Measurements from ENCODE around the gene TTC17. TPM values are rescaled to one million over a fixed set of nuclear protein-coding genes. Genes with fewer than 3 reads are reported as not detected.
"Not testable (repeated sequence)": the region's sequence is repeated elsewhere in the genome, so short reads cannot be mapped to it uniquely, and the experiment has no call there.

TTC17 gene
- total RNA-seq, 1 experiment from 2014 or later: 42.1 TPM

- Histone ChIP-seq H3K4me1 (ENCODE audit: insufficient read depth, low read length) (no peaks in the 10 kb centered on the region), H3K9me3 (ENCODE audit: low read length) (no peaks in the 10 kb centered on the region), H4K20me1 (ENCODE audit: low read length) (no peaks in the 10 kb centered on the region), H3K4me2 (ENCODE audit: low read length) (no peak overlapping the region), H3K27me3 (ENCODE audit: low read length) (no peaks in the 10 kb centered on the region), H3K4me3 (ENCODE audit: low read length) (no peak overlapping the region), H2AFZ (ENCODE audit: low read length) (no peak overlapping the region), H3F3A (ENCODE audit: low read length, unreplicated experiment) (no peaks in the 10 kb centered on the region), H3K9me2 (replicated peaks; ENCODE audit: low read length) (no peaks in the 10 kb centered on the region), H3K9ac (ENCODE audit: low read length) (no peak overlapping the region), H3K27ac (ENCODE audit: low read length) (no peak overlapping the region), H3K36me3 (ENCODE audit: low read depth, low read length) (peaks cover 65% of the 10 kb centered on the region), H3K79me2 (ENCODE audit: low read length) (no peaks in the 10 kb centered on the region)
- no peak for DNase-seq
- POLR2A ChIA-PET (ENCODE audit: unreplicated experiment): no interaction called here
- CTCF ChIA-PET: no interaction called here
- no TSS peak for BruUV-seq (replicated peaks)
- intact Hi-C loops (cut with micrococcal nuclease): no loop called here
- TF ChIP-seq, protein P1, sequence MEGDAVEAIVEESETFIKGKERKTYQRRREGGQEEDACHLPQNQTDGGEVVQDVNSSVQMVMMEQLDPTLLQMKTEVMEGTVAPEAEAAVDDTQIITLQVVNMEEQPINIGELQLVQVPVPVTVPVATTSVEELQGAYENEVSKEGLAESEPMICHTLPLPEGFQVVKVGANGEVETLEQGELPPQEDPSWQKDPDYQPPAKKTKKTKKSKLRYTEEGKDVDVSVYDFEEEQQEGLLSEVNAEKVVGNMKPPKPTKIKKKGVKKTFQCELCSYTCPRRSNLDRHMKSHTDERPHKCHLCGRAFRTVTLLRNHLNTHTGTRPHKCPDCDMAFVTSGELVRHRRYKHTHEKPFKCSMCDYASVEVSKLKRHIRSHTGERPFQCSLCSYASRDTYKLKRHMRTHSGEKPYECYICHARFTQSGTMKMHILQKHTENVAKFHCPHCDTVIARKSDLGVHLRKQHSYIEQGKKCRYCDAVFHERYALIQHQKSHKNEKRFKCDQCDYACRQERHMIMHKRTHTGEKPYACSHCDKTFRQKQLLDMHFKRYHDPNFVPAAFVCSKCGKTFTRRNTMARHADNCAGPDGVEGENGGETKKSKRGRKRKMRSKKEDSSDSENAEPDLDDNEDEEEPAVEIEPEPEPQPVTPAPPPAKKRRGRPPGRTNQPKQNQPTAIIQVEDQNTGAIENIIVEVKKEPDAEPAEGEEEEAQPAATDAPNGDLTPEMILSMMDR (conservative IDR thresholded peaks at IDR 0.05; ENCODE audit: low read depth, low read length): no peak
- ATAC-seq: no peak
These were observed 42.5 kb downstream of the TTC17 start for GRCh38 chr11:43401252-43401651.

- DNase-seq; H3F3A ChIP-seq (ENCODE audit: low read length, unreplicated experiment); H4K20me1 ChIP-seq (ENCODE audit: low read length); H3K27me3 ChIP-seq (ENCODE audit: low read length); H3K4me1 ChIP-seq (ENCODE audit: insufficient read depth, low read length); BruUV-seq (replicated peaks); H3K9me2 ChIP-seq (replicated peaks; ENCODE audit: low read length); H3K4me2 ChIP-seq (ENCODE audit: low read length); H3K79me2 ChIP-seq (ENCODE audit: low read length); POLR2A ChIA-PET (ENCODE audit: unreplicated experiment); H3K9ac ChIP-seq (ENCODE audit: low read length); H3K27ac ChIP-seq (ENCODE audit: low read length); intact Hi-C loops (cut with micrococcal nuclease); H2AFZ ChIP-seq (ENCODE audit: low read length); H3K4me3 ChIP-seq (ENCODE audit: low read length); H3K9me3 ChIP-seq (ENCODE audit: low read length); ATAC-seq; CTCF ChIA-PET: not testable (repeated sequence)
- peaks cover 61% of the 10 kb centered on the region for H3K36me3 ChIP-seq (ENCODE audit: low read depth, low read length)
These were observed 43.1 kb downstream of the TTC17 start for GRCh38 chr11:43401811-43402210.

- Histone ChIP-seq H3F3A (ENCODE audit: low read length, unreplicated experiment) (no peaks in the 10 kb centered on the region), H3K36me3 (ENCODE audit: low read depth, low read length) (peaks cover 59% of the 10 kb centered on the region), H3K27ac (ENCODE audit: low read length) (no peak overlapping the region), H3K9me2 (replicated peaks; ENCODE audit: low read length) (no peaks in the 10 kb centered on the region), H4K20me1 (ENCODE audit: low read length) (no peaks in the 10 kb centered on the region), H2AFZ (ENCODE audit: low read length) (no peak overlapping the region), H3K79me2 (ENCODE audit: low read length) (no peaks in the 10 kb centered on the region), H3K9ac (ENCODE audit: low read length) (no peak overlapping the region), H3K9me3 (ENCODE audit: low read length) (no peaks in the 10 kb centered on the region), H3K4me1 (ENCODE audit: insufficient read depth, low read length) (no peaks in the 10 kb centered on the region), H3K4me3 (ENCODE audit: low read length) (no peak overlapping the region), H3K27me3 (ENCODE audit: low read length) (no peaks in the 10 kb centered on the region), H3K4me2 (ENCODE audit: low read length) (no peak overlapping the region)
- POLR2A ChIA-PET (ENCODE audit: unreplicated experiment): no interaction called here
- no TSS peak for BruUV-seq (replicated peaks)
- intact Hi-C loops (cut with micrococcal nuclease): no loop called here
- CTCF ChIA-PET: no interaction called here
- ATAC-seq: no peak
- no peak for DNase-seq
- TF ChIP-seq EZH2phosphoT487 (IDR thresholded peaks at IDR 0.05; ENCODE audit: borderline replicate concordance, low read length) (no peak), EZH2 (IDR thresholded peaks at IDR 0.05; ENCODE audit: low read length, unreplicated experiment) (no peak)
- TF ChIP-seq, protein P1 (conservative IDR thresholded peaks at IDR 0.05; ENCODE audit: low read depth, low read length): no peak
These were observed 44.9 kb downstream of the TTC17 start for GRCh38 chr11:43403357-43404231.

All from PC-3 (cell line).